ENCODE data around the gene NAV2.
"Not testable (repeated sequence)": the region's sequence is repeated elsewhere in the genome, so short reads cannot be mapped to it uniquely, and the experiment has no call there.

NAV2 gene

DNA sequence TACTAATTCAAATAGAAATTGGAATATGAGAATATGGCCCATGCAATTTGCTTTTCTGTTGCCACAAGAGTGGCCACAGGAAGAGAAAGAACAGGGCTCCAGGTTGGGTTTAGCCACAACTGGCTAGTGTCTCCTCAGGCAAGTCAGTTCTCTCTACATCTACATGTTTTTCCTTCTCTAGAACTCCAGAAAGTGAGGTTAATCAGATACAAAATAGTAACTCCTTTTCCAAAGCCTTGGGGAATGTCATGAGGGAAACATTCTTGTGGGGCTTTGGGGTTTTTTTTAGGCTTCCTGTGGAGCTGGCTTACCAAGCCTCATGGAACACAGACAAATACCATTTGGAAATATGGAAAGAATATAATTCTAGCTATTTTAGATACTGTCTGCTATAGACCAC is 161.6 kb downstream of the NAV2 start:
- no peak for ATAC-seq

DNA sequence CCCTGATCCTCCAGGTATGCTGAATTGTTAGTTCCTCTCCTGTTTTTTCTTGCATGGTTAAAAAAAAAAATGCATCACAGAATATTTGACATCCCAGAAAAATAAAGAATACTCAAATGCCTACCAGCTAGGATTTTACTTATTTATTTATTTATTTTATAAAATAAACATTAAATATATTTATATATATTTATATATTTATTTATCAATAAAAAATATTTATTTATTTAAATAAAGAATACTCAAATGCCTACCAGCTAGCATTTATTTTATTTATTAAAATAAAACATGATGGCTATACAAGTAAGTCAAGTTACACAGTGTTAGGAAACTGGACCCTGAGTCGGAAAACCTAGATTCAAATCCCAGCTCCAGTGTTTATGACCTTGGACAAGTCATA is 164.1 kb downstream of the NAV2 start:
- Mint-ChIP-seq H3K9me3 (no peaks in the 10 kb centered on the region), H3K4me3 (no peak overlapping the region)
- no peak for ATAC-seq

More for the DNA sequence above, 161.6 kb downstream of the NAV2 start:
- no peak for DNase-seq
- H3K27ac Mint-ChIP-seq: no peak overlapping the region
- H3K4me1 Mint-ChIP-seq: no peaks in the 10 kb centered on the region
- no peaks in the 10 kb centered on the region for H3K27me3 Mint-ChIP-seq
- H3K4me3 Mint-ChIP-seq: no peak overlapping the region
- H3K9me3 Mint-ChIP-seq: no peaks in the 10 kb centered on the region
- H3K36me3 Mint-ChIP-seq (ENCODE audit: low read depth): no peaks in the 10 kb centered on the region

DNA sequence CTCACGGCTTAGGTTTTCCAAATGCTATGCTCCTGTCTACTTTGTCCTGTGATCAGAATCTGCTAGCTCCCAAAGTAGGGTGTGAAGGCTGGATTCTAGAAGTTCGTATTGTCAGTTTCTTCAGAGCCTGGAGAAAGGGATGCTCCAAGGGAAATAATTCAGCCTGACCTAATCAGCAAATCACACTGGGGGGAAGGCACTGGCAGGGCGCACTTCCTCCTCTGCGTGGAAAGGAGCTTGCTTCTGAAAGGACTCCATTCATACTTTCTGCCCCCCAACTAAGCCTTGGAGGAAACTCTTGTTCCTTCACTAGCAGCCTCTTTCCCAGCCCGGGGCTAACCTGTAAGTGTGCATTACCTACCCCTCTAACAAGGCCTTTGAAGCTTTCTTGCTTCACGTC is 165.9 kb downstream of the NAV2 start:
- Mint-ChIP-seq H3K36me3 (ENCODE audit: low read depth) (no peaks in the 10 kb centered on the region), H3K27me3 (peaks cover 2% of the 10 kb centered on the region), H3K4me3 (no peak overlapping the region), H3K9me3 (no peaks in the 10 kb centered on the region), H3K4me1 (no peaks in the 10 kb centered on the region), H3K27ac (no peak overlapping the region)
- no peak for DNase-seq
- ATAC-seq: no peak

More for the DNA sequence above, 164.1 kb downstream of the NAV2 start:
- Mint-ChIP-seq H3K27me3 (peaks cover 2% of the 10 kb centered on the region), H3K36me3 (ENCODE audit: low read depth) (no peaks in the 10 kb centered on the region), H3K27ac (no peak overlapping the region), H3K4me1 (no peaks in the 10 kb centered on the region)
- DNase-seq: no peak

DNA sequence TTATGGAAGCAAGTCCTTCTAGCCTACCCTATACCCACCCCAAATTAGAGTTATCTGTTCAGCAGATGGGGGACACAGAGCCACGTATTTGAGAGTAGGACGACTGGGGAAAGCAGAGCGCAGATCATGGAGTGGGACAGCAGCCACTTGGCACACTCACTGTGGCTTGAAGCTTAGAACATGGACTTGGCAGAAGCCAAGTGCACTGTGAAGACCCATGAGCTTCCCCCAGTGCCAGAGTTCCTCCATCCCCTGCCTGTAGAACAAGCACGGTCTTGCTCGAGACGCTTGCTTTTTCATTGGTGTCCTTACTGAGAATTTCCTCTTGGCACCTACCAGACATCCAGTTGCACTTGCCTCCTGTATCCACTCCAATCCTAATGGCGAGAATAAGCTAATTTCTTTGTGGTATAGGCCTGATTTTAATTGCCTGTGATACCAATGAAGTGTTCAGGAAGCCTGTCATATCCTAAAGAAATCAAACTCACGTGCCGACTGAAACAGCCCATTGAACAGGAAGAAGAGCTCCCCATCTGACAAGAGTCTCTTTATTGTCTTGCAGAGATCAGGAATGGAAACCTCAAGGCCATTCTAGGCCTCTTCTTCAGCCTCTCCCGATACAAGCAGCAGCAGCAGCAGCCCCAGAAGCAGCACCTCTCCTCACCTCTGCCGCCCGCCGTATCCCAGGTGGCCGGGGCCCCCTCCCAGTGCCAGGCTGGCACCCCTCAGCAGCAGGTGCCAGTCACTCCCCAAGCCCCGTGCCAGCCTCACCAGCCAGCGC is 166.9 kb downstream of the NAV2 start:
- H3K4me1 Mint-ChIP-seq: no peaks in the 10 kb centered on the region
- DNase-seq (no peak), ATAC-seq (no peak)
- H3K36me3 Mint-ChIP-seq (ENCODE audit: low read depth): no peaks in the 10 kb centered on the region
- no peaks in the 10 kb centered on the region for H3K9me3 Mint-ChIP-seq
- H3K4me3 Mint-ChIP-seq: no peak overlapping the region
- no peak overlapping the region for H3K27ac Mint-ChIP-seq
- peaks cover 2% of the 10 kb centered on the region for H3K27me3 Mint-ChIP-seq

DNA sequence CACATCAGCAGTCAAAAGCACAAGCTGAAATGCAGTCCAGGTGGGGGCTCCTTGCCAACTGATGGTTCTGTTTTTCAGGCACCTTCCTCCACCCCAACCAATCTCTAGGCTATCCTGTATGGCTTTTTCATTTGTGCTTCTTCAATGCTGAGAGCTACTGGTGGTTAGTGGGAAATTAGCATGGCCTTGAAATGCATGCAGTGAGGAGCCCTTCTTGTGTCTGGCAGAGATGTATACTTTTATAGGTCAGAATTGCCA is 167.4 kb downstream of the NAV2 start:
- H3K27ac Mint-ChIP-seq: no peak overlapping the region
- H3K9me3 Mint-ChIP-seq: no peaks in the 10 kb centered on the region
- H3K36me3 Mint-ChIP-seq (ENCODE audit: low read depth): no peaks in the 10 kb centered on the region
- ATAC-seq: no peak
- H3K27me3 Mint-ChIP-seq: peaks cover 2% of the 10 kb centered on the region
- DNase-seq: no peak
- no peak overlapping the region for H3K4me3 Mint-ChIP-seq
- H3K4me1 Mint-ChIP-seq: no peaks in the 10 kb centered on the region

DNA sequence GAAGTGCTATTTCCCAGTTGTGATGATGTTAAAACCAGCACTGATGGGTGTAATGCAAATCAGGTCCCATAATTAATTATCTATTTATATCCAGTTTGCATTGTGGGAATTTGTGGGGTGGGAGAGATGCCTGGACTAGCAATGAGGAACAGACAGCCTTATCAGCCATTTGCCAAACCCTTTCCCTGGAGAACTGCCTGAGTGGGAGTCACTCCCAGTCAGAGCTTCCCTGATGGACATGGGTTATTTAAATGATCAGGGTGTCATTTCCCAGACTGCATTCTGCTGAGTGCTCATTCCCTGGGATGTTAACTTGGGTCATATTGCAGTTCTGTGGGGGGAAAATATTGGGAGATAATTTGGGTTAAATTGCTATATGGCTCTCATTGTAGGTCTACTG is 168.5 kb downstream of the NAV2 start:
- H3K4me3 Mint-ChIP-seq: no peak overlapping the region
- ATAC-seq (no peak), DNase-seq (no peak)
- H3K9me3 Mint-ChIP-seq: no peaks in the 10 kb centered on the region
- peaks cover 2% of the 10 kb centered on the region for H3K27me3 Mint-ChIP-seq
- H3K36me3 Mint-ChIP-seq (ENCODE audit: low read depth): no peaks in the 10 kb centered on the region
- H3K4me1 Mint-ChIP-seq: no peaks in the 10 kb centered on the region
- H3K27ac Mint-ChIP-seq: no peak overlapping the region

DNA sequence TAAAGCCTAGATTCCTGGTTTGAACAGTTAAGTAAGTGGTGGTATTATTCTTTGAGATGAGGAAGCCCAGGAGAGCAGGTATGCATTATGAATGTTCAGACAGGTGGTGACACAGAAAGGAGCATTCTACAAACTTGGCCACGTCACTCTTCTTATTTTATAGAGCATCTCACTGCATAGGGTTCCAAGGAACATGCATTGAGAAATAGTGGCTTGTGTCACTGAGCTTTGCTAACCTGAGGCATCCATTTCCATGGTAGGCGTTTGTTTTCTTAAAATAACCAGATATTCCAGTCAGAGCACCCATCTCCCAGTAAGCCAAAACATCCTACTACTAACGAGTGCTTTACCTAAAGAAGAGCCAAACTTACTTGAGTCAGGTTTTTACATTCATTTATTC is 169.7 kb downstream of the NAV2 start:
- no peak overlapping the region for H3K27ac Mint-ChIP-seq
- no peaks in the 10 kb centered on the region for H3K4me1 Mint-ChIP-seq
- no peaks in the 10 kb centered on the region for H3K9me3 Mint-ChIP-seq

DNA sequence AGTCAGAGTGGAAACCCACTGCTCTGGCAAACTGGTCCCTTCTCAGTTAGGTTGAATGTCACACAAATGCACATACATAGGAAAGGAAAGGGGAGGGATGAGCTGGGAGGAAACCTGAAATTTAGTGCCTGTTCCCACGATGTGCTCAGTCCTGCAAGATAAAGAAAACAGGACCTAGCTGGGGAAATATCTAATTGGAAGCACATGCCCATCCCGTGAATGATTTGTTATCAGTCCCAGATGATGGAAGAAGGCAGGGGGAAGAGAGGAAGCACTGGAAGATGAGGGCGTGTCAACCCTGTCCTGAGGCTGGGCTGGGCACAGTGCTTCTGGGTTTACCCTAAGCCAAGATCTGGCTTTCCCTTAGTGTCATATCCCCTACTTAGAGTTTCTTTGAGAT is 173.9 kb downstream of the NAV2 start:
- Mint-ChIP-seq H3K27me3 (peaks cover 2% of the 10 kb centered on the region), H3K4me3 (no peak overlapping the region), H3K27ac (no peak overlapping the region), H3K4me1 (no peaks in the 10 kb centered on the region), H3K9me3 (no peaks in the 10 kb centered on the region), H3K36me3 (ENCODE audit: low read depth) (no peaks in the 10 kb centered on the region)
- ATAC-seq: no peak
- DNase-seq: no peak

More for the DNA sequence above, 169.7 kb downstream of the NAV2 start:
- Mint-ChIP-seq H3K36me3 (ENCODE audit: low read depth) (no peaks in the 10 kb centered on the region), H3K27me3 (peaks cover 2% of the 10 kb centered on the region), H3K4me3 (no peak overlapping the region)
- ATAC-seq: no peak
- no peak for DNase-seq

DNA sequence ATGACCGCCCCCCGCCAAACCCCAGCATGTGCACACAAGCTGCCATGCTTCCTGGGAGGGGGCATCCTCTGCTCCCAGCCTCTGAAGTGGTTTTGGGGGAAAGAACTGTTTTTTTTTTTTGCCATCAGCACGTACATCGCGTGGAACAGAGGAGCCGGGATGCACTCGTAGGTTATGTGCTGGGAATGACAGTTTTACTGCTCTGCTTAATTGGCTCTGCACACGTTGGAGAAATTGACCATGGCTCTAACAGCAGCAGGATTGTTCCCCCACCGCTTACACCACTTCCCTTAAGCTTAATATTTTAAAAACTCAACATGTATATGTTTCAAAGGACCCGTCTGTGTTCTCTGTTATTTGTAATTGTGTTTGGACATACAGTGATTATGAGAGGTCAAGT is 175.2 kb downstream of the NAV2 start:
- Mint-ChIP-seq H3K27me3 (no peaks in the 10 kb centered on the region), H3K4me1 (no peaks in the 10 kb centered on the region), H3K27ac (no peak overlapping the region), H3K4me3 (no peak overlapping the region), H3K36me3 (ENCODE audit: low read depth) (no peaks in the 10 kb centered on the region), H3K9me3 (no peaks in the 10 kb centered on the region)
- ATAC-seq (no peak), DNase-seq (no peak)

DNA sequence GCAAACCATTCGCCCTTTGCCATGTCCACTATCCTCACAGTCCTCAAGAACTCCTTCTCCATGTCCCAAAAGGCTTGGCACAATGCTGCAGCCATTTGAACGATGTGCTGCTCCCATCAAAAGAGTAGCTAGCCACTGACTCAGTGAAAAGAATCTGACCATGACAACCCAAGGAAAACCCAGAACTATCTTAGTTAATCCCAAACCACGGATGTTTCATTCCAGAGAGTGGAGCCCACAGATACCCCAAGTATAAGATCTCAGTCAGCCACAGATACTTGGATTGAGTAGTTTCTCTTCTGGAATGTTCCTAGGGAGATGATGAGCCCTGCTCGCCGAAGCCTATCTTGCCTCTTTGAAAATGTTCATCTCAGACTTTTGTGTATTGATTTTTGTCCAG is 176.9 kb downstream of the NAV2 start:
- no peaks in the 10 kb centered on the region for H3K4me1 Mint-ChIP-seq
- no peaks in the 10 kb centered on the region for H3K27me3 Mint-ChIP-seq
- H3K4me3 Mint-ChIP-seq: no peak overlapping the region
- ATAC-seq (no peak), DNase-seq (no peak)
- no peaks in the 10 kb centered on the region for H3K36me3 Mint-ChIP-seq (ENCODE audit: low read depth)
- H3K9me3 Mint-ChIP-seq: no peaks in the 10 kb centered on the region
- no peak overlapping the region for H3K27ac Mint-ChIP-seq

DNA sequence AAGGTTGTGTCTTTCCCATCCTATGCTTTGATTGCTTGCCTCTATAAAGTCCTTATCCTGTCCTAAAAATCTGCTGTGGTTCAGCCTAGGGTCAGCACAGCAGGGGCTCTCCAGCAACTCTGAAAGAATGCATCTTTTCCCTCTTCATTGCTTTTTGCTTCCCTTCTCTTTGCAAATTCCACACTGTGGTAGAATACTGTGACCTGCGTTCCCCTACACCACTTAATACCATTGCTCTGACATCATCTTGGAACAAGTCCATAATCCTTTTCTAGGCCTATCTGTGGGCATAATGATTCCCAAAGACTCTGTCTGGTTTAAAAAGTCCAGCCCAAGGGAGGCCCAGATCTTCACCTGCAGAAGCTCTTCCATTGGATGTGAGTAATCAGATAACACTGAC is 177.7 kb downstream of the NAV2 start:
- ATAC-seq (no peak), DNase-seq (no peak)
- Mint-ChIP-seq H3K36me3 (ENCODE audit: low read depth) (no peaks in the 10 kb centered on the region), H3K27ac (no peak overlapping the region), H3K27me3 (no peaks in the 10 kb centered on the region), H3K4me1 (no peaks in the 10 kb centered on the region), H3K4me3 (no peak overlapping the region), H3K9me3 (no peaks in the 10 kb centered on the region)

DNA sequence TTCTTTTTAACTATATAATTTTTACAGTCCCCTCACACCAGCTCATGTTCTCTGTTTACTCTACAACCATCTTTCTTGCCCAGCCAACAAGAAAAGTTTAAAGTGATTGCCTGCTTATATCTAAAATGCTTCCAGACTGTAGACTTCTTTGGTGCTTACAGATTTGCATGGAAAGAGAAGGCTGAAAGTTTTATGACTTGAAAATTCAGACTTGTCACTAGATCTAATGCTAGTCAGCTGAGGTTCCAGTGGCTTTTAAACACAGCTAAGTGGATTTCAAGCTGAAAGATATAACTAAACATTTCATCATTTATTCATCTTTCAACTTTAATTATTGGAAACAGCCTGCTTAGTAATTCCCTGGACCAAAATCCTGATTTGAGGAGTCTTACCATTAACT is 178.4 kb downstream of the NAV2 start:
- ATAC-seq: no peak
- Mint-ChIP-seq H3K27ac (no peak overlapping the region), H3K27me3 (no peaks in the 10 kb centered on the region), H3K9me3 (no peaks in the 10 kb centered on the region), H3K4me1 (no peaks in the 10 kb centered on the region), H3K36me3 (ENCODE audit: low read depth) (no peaks in the 10 kb centered on the region), H3K4me3 (no peak overlapping the region)
- no peak for DNase-seq

DNA sequence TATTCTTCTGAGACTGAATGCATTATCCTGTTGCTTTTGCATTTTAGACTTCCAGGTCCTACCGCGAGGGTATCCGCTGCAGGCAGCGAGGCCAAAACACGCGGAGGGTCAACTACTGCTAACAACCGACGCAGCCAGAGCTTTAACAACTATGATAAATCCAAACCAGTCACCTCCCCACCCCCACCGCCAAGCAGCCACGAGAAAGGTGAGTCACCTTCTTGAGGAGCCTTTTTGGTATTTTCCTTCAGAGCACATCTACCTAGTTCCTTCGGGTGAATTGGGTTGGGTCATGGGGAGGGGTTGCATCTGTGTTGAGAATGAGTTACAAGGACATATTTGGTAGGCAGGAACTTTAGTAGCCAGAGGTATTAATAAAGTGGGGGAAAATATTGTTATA is 179.8 kb downstream of the NAV2 start:
- H3K36me3 Mint-ChIP-seq (ENCODE audit: low read depth): no peaks in the 10 kb centered on the region
- no peaks in the 10 kb centered on the region for H3K4me1 Mint-ChIP-seq
- H3K9me3 Mint-ChIP-seq: no peaks in the 10 kb centered on the region
- no peak overlapping the region for H3K4me3 Mint-ChIP-seq
- H3K27me3 Mint-ChIP-seq: no peaks in the 10 kb centered on the region
- H3K27ac Mint-ChIP-seq: no peak overlapping the region
- no peak for ATAC-seq
- no peak for DNase-seq

DNA sequence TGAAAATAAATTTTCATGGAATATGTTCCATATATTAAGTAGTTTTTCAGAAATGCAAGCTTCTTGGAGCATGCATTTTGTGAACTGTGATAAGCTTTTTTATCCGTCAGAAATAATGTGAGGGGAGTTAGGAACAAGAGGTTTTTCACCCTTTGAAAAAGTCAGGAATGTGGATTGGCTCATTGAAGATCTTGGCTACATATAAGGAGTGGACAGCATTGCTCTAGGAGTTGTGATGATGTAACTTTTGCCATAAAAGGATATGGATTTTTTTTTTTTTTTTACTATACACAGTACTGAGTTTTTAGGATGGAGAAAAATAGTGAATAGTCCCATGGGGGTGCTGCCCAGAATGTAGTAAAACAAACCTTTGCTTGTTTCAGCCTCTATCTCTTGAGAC is 180.2 kb downstream of the NAV2 start:
- no peak for ATAC-seq
- Mint-ChIP-seq H3K4me1 (no peaks in the 10 kb centered on the region), H3K9me3 (no peaks in the 10 kb centered on the region), H3K36me3 (ENCODE audit: low read depth) (no peaks in the 10 kb centered on the region), H3K27me3 (no peaks in the 10 kb centered on the region), H3K4me3 (no peak overlapping the region), H3K27ac (no peak overlapping the region)
- DNase-seq: no peak

DNA sequence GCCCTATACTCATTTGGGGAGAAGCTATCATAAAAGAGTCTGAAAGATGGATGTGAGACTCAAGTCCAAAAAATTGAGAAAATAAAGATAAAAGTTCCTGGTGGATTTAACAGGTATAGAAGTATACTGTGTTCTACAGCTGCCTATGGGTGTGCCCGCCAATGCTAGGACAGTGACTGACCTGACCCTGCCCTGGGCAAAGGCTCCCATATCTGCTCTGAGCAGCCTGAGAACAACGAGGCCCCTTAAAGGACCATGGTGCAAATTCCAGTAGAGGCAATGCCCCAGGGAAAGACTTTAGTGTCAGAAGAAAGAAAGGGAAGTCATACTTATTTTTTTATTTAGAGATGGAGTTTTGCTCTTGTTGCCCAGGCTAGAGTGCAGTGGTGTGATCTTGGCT is 181.8 kb downstream of the NAV2 start:
- no peaks in the 10 kb centered on the region for H3K36me3 Mint-ChIP-seq (ENCODE audit: low read depth)
- no peaks in the 10 kb centered on the region for H3K4me1 Mint-ChIP-seq
- DNase-seq (no peak), ATAC-seq (no peak)
- no peak overlapping the region for H3K4me3 Mint-ChIP-seq
- no peak overlapping the region for H3K27ac Mint-ChIP-seq
- no peaks in the 10 kb centered on the region for H3K27me3 Mint-ChIP-seq
- no peaks in the 10 kb centered on the region for H3K9me3 Mint-ChIP-seq

DNA sequence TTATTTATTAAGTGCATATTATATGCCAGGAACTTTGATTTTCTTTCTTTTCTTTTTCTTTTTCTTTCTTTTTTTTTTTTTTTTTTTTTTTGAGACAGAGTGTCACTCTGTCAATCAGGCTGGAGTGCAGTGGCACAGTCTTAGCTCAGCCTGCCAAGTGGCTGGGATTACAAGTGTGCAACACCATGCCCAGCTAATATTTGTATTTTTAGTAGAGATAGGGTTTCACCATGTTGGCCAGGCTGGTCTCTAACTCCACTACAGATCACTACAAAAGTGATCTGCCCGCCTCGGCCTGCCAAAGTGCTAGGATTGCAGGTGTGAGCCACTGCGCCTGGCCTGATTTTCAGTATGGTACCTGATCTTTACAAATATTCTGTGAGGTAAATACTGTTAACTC is 182.4 kb downstream of the NAV2 start:
- not testable (repeated sequence) for ATAC-seq; H3K4me3 Mint-ChIP-seq; H3K36me3 Mint-ChIP-seq (ENCODE audit: low read depth); H3K4me1 Mint-ChIP-seq; H3K9me3 Mint-ChIP-seq; H3K27me3 Mint-ChIP-seq; H3K27ac Mint-ChIP-seq; DNase-seq

Data from activated naive CD8-positive, alpha-beta T cell treated with anti-CD3 and anti-CD28 coated beads, Interleukin-2, amount 50 U/mL, for 24 hours (primary cell).